Measurements from ENCODE around the gene MAST1. TPM values are rescaled to one million over a fixed set of nuclear protein-coding genes. Genes with fewer than 3 reads are reported as not detected.
"Not testable (repeated sequence)": the region's sequence is repeated elsewhere in the genome, so short reads cannot be mapped to it uniquely, and the experiment has no call there.

The MAST1 gene
- total RNA-seq, 1 experiment from 2014 or later: 11.2 TPM

DNA sequence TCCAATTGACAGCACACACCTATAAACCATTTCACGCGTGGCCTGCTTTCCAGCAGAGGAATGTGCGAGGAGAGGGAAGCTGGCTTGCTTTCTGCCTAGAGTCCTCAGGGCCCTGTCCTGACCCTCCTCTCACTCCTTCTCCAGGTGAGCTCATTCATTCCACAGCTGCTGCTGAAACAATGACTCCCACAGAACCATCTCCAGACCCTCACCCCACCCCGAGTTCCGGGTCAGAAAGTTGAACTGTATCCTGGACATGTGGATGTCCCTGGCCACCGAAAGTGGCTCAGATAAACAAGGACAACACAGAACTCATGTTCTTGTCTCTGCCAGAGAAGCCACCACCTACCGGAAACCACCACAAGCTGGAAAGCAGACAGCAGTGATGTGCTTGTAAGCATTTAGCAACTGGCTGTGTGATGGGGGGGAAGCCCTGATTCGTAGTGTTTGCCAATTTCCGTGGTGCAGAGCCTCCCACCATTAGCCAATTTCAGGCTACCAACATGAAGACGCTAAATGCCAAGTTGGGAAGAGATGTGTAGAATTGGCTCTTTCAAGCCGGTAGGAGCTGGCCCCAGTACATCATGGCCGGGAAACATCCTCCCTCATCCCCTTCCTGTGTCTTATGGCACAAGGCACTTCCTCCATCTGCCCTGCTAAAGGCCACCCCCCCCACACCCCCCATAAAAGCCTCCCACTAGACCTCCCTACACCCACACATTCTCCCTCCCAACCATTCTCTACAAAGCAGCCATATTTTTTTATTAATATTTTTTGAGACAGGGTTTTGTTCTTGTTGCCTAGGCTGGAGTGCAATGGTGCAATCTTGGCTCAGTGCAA, 75.8 kb downstream of the MAST1 start:
- peaks cover 4% of the 10 kb centered on the region for H3F3A ChIP-seq (ENCODE audit: low read length, unreplicated experiment)
- ATAC-seq (no peak), DNase-seq (no peak)
- POLR2A ChIA-PET (ENCODE audit: unreplicated experiment): no interaction called here
- H3K4me2 ChIP-seq (ENCODE audit: low read length): no peak overlapping the region
- CTCF ChIA-PET: no interaction called here
- H3K36me3 ChIP-seq (ENCODE audit: low read depth, low read length): no peaks in the 10 kb centered on the region
- no peak for TF ChIP-seq EZH2 (IDR thresholded peaks at IDR 0.05; ENCODE audit: low read length, unreplicated experiment)
- TF ChIP-seq, protein P1, sequence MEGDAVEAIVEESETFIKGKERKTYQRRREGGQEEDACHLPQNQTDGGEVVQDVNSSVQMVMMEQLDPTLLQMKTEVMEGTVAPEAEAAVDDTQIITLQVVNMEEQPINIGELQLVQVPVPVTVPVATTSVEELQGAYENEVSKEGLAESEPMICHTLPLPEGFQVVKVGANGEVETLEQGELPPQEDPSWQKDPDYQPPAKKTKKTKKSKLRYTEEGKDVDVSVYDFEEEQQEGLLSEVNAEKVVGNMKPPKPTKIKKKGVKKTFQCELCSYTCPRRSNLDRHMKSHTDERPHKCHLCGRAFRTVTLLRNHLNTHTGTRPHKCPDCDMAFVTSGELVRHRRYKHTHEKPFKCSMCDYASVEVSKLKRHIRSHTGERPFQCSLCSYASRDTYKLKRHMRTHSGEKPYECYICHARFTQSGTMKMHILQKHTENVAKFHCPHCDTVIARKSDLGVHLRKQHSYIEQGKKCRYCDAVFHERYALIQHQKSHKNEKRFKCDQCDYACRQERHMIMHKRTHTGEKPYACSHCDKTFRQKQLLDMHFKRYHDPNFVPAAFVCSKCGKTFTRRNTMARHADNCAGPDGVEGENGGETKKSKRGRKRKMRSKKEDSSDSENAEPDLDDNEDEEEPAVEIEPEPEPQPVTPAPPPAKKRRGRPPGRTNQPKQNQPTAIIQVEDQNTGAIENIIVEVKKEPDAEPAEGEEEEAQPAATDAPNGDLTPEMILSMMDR (conservative IDR thresholded peaks at IDR 0.05; ENCODE audit: low read depth, low read length): no peak
- TF ChIP-seq EZH2phosphoT487 (IDR thresholded peaks at IDR 0.05; ENCODE audit: borderline replicate concordance, low read length): no peak
- H3K4me1 ChIP-seq (ENCODE audit: insufficient read depth, low read length): peaks cover 17% of the 10 kb centered on the region
- H3K9ac ChIP-seq (ENCODE audit: low read length): no peak overlapping the region
- H2AFZ ChIP-seq (ENCODE audit: low read length): 0 out of 2 replicates have a peak overlapping the region, but pooled peaks have one; percentile 66
- H3K27ac ChIP-seq (ENCODE audit: low read length): no peak overlapping the region
- H3K4me3 ChIP-seq (ENCODE audit: low read length): no peak overlapping the region
- H3K27me3 ChIP-seq (ENCODE audit: low read length): no peaks in the 10 kb centered on the region
- H3K9me2 ChIP-seq (replicated peaks; ENCODE audit: low read length): no peaks in the 10 kb centered on the region
- intact Hi-C loops (cut with micrococcal nuclease): no loop called here
- no peaks in the 10 kb centered on the region for H3K9me3 ChIP-seq (ENCODE audit: low read length)
- BruUV-seq (replicated peaks): no TSS peak
- no peaks in the 10 kb centered on the region for H4K20me1 ChIP-seq (ENCODE audit: low read length)
- H3K79me2 ChIP-seq (ENCODE audit: low read length): no peaks in the 10 kb centered on the region

- H3K9me2 ChIP-seq (replicated peaks; ENCODE audit: low read length); ATAC-seq; CTCF ChIA-PET; H4K20me1 ChIP-seq (ENCODE audit: low read length); H3F3A ChIP-seq (ENCODE audit: low read length, unreplicated experiment); intact Hi-C loops (cut with micrococcal nuclease); H3K9ac ChIP-seq (ENCODE audit: low read length); POLR2A ChIA-PET (ENCODE audit: unreplicated experiment); H3K4me2 ChIP-seq (ENCODE audit: low read length); BruUV-seq (replicated peaks); H2AFZ ChIP-seq (ENCODE audit: low read length); DNase-seq; H3K27me3 ChIP-seq (ENCODE audit: low read length); H3K4me3 ChIP-seq (ENCODE audit: low read length); H3K9me3 ChIP-seq (ENCODE audit: low read length); H3K36me3 ChIP-seq (ENCODE audit: low read depth, low read length); H3K79me2 ChIP-seq (ENCODE audit: low read length); H3K27ac ChIP-seq (ENCODE audit: low read length): not testable (repeated sequence)
- H3K4me1 ChIP-seq (ENCODE audit: insufficient read depth, low read length): peaks cover 17% of the 10 kb centered on the region
Observed at GRCh38 chr19:12915860-12916259, 77.5 kb downstream of the MAST1 start.

GRCh38 chr19:12918253-12918652, 79.9 kb downstream of the MAST1 start:
- Histone ChIP-seq H3K4me1 (ENCODE audit: insufficient read depth, low read length) (peaks cover 6% of the 10 kb centered on the region), H4K20me1 (ENCODE audit: low read length) (no peaks in the 10 kb centered on the region), H3F3A (ENCODE audit: low read length, unreplicated experiment) (no peaks in the 10 kb centered on the region), H3K79me2 (ENCODE audit: low read length) (no peaks in the 10 kb centered on the region), H3K9me2 (replicated peaks; ENCODE audit: low read length) (no peaks in the 10 kb centered on the region), H2AFZ (ENCODE audit: low read length) (no peak overlapping the region), H3K9me3 (ENCODE audit: low read length) (no peaks in the 10 kb centered on the region), H3K9ac (ENCODE audit: low read length) (no peak overlapping the region), H3K4me3 (ENCODE audit: low read length) (no peak overlapping the region), H3K27ac (ENCODE audit: low read length) (no peak overlapping the region), H3K27me3 (ENCODE audit: low read length) (no peaks in the 10 kb centered on the region), H3K36me3 (ENCODE audit: low read depth, low read length) (peaks cover 11% of the 10 kb centered on the region), H3K4me2 (ENCODE audit: low read length) (no peak overlapping the region)
- ATAC-seq: no peak
- TF ChIP-seq, protein P1 (conservative IDR thresholded peaks at IDR 0.05; ENCODE audit: low read depth, low read length): no peak
- no peak for TF ChIP-seq EZH2 (IDR thresholded peaks at IDR 0.05; ENCODE audit: low read length, unreplicated experiment)
- TF ChIP-seq EZH2phosphoT487 (IDR thresholded peaks at IDR 0.05; ENCODE audit: borderline replicate concordance, low read length): no peak
- CTCF ChIA-PET: no interaction called here
- intact Hi-C loops (cut with micrococcal nuclease): no loop called here
- POLR2A ChIA-PET (ENCODE audit: unreplicated experiment): no interaction called here
- BruUV-seq (replicated peaks): no TSS peak
- DNase-seq: no peak

Measured in PC-3 (cell line).